Activated T-cell treated with anti-CD3 and anti-CD28 coated beads for 1 hour (primary cell): Measurements from ENCODE around the gene SMAD7.

Source experiments
- DNase-seq: peaks from one replicate; pipeline ENCODE4 v3.0.0-alpha.2; 2020; ENCODE audit warnings: low read depth

SMAD7 gene

DNA sequence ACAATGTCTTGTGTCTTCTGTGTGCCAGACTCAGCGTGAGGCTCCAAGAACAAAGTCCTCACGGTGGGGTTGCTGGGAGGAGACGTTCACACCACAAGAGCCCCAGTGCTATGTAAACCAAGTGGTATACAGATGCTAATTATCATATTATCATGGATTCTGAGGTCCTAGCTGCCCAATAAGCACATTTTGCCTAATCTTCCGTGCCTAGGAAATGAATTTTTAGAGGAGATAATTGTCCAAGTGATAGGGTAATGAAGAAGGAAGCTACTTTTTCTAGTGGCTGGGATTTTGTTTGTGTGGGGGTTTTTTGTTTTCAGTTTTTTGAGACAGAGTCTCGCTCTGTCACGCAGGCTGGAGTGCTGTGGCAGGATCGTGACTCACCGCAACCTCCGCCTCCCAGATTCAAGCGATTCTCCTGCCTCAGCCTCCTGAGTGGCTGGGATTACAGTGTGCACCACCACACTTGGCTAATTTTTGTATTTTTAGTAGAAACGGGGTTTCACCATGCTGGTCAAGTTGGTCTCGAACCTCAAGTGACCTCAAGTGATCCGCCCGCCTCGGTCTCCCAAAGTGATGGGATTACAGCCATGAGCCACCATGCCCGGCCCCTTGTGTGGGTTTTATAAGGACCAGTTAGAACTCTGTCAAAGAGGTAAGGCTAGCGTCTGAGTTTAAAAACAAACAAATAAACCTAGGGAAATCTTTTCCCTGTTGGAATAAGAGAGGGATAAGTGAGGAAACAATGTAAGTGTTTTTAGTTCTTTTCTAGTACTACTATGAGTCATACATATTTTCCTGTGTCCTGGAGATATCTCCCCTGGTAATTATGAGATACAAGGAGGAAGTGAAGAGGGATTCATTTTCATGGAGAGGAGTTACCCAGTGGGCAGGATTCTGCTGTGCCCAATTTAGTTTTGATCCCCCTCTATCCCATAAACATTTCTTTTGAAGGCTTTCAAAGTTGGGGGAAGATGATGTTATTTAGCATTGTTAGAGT lies 9.5 kb upstream of the SMAD7 start:
- no peak for DNase-seq

DNA sequence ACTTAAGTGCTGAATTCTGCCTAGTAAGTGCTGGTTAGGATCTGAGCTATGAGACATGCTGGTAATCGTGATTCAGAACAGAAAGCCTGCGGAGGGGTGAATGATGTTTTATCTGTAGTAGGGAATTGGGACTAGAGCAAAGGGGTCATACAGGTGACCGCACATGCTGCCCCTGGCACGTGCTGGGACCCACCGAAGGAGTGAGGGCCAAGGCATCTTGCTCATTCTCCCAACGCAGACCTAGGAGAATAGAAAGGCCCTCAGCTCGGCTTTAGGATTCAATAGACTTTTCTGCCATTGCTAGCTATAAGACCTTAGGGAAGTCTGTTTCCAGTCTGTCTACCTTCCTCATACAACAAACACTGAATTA lies 8.8 kb upstream of the SMAD7 start:
- DNase-seq: no peak

DNA sequence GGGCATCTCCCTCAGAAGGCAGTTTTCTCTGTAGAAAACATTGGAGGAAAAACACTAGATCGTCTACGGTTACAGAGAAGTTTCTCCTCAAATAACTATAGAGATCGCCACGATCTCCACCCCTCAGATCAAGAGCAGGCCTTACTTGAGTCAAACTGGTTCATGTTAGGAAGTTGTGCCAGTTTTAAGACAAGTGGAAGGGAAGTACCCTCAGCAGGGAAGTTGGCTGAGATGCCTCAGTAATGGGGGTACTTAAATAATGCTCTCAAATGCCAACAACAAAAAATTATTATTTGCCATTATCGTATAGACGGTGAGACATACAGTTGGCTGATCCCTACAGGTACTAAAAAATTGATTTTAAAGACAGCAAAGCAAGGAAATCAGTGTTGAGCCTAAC lies 8.2 kb upstream of the SMAD7 start:
- DNase-seq: no peak

DNA sequence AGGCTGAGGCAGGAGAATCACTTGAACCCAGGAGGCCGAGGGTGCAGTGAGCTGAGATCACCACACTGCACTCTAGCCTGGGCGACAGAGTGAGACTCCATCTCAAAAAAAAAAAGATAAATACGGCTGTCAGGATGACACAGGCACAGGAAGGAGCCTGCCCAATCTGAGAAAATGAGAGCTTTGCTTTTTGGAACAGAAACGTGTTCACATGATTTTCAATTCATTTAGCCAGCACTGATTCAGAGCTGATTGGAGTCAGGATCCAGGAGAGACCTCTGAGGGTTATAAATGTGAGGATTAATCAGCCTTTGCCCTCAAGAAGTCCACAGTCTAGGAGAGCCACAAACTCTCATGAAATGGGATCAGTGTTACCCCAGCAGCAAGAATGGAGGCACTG lies 6.9 kb upstream of the SMAD7 start:
- no peak for DNase-seq

DNA sequence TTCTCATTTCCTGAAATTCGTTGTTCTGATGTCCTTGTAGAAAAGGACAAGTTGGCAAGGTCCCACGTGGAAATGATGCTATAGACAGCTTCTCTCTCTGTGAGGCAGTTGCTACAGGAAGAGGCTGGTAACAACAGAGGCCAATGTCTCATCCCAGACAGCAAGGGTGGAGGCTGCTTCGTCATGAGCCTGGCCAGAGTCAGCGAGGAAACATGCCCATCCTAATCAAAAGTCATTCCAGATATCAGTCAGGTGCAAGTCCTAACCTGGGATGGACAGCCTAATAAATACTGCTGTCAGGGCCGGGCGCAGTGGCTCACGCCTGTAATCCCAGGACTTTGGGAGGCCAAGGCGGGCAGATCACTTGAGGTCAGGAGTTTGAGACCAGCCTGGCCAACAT lies 6.4 kb upstream of the SMAD7 start:
- DNase-seq: no peak

DNA sequence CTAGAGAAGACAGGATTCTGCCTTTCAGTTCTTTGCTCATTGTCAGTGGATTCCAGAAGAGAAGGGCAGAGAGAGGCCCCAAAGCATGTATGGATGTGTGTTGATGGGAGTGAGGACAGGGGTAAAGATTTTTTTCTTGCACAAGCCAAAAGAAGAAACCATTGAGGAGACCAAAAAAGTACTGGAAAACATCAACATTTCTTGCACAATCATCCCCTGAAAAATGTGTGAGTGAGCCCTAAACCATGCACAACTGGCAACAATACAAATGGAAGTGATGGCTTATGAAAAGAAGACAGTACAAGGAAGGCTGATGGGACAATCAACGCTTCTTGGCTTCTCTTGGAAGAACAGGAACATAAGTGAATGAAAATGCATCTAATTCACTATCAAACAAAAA lies 5.6 kb upstream of the SMAD7 start:
- DNase-seq: no peak

DNA sequence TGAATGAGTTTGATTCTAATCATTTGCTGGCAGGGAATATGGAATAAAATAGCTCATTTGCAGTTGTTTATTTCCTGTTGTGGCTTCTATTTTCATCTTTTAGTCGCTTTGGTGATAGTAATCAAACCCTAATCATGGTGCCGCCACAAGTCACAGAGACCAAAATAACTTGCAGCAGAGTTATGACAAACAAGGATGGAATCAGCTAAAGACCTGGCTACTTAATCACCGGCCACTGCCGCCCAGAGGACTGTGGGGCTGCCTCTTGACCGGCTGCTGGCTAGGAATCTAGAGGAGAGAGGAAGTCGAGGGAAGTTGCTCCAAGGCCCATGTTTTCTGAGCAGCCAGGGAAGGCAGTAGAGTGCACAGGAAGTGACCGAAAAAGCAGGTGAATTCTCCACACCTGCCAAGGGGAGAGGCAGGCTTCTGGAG lies 5.1 kb upstream of the SMAD7 start:
- no peak for DNase-seq

DNA sequence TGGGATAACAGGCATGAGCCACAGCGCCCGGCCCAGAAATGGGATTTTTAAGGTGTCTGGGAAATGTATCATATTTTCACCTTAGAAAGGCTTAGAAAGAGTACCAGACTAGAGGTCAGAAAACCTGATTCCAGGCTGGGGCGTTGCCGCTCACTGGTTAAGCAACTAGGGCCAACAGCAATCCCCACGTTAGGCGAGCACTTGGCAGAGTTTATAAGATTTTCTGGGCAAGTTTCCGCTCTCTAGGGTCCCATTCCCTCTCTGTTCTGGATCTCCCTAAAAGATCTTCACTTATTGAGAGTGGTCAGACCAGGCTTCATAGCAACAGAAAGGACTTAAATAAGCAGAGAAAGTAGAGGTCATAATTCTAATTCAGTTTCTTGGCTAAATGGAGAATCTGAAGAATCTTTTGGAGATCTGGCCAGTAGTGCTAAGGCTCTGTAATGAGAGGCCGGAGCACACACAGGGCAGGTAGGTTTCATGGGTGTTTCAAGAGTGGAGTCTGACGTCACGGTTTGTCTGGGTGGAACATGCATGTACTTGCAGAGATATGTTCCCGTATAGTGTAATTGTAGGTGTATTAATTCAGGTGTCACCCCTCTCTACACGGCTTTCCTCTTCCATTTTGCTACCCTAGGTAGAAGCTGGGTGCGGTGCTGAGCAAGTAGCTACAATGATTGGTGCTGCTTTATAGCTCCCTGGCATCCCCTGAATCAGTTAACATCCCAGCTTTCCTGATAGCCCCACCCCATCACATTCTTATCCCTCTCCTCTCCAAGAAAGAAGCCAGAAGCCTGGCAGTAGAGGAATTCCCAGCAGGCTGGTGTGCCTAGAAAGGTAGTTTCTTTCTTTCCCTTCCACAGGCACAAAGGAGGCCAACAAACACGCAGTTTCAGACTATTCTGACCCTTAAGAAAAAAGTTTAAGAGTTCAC lies 4.4 kb upstream of the SMAD7 start:
- DNase-seq: no peak

DNA sequence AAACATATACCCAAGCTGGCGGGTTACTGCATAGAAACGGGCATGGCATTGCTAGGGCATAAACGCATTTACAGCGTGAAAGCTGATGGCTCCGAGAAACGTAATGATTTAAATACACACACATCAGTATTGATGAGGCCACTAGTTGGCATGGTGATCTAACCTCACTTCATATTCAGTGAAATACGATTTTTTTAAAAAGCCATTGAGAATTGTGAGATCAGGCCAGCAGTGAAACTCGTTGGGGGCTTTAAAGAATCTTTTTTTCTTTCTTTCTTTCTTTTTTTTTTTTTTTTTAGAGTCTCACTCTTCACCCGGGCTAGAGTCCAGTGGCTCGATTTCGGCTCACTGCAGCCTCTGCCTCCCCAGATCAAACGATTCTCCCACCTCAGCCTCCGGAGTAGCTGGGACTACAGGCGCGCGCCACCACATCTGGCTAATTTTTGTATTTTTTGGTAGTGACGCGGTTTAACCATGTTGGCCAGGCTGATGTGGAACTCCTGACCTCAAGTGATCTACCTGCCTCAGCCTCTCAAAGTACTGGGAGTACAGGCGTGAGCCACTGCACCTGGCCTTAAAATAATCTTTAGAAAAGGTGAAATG lies 2.4 kb upstream of the SMAD7 start:
- no peak for DNase-seq

DNA sequence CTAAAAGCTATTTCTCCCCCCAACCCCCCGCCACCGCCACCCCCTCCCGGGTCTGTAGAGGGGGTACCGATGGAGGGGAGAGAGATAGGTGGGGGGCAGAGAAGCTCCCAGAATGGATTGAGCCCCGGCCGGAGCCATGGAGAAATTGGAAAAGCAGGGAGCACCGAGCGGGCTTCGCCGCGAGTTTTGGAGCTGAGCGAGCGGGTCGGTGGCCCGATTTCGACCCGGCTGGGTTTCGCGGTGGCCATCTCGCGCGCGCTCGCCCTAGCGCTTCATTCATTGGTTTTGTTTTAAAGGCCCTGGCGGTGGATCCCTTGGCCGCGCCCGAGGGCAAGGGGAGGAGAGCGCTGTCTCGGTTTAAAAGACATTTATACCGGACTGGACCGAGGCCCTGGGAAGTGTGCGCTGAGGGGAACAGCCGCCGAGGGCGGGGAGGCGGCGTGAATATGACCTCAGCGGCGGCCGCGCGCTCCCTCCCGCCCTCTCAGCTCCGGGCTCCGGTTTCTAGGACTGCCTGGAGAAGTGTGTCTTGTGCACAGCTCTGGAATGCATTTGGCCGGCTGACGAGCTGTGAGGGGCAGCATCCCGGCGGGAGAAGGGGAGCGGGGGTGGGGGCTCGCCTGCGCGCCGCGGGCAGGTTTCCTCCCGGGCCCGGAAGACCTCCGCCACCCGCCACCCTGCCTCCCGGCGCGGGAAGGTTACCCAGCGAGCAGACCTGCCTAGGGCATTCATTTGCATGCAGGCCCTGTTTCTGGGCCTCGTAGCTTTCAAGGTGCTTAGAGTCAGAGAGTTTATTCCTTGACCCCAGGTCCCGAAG lies 1.7 kb upstream of the SMAD7 start:
- DNase-seq: peak; percentile 37

DNA sequence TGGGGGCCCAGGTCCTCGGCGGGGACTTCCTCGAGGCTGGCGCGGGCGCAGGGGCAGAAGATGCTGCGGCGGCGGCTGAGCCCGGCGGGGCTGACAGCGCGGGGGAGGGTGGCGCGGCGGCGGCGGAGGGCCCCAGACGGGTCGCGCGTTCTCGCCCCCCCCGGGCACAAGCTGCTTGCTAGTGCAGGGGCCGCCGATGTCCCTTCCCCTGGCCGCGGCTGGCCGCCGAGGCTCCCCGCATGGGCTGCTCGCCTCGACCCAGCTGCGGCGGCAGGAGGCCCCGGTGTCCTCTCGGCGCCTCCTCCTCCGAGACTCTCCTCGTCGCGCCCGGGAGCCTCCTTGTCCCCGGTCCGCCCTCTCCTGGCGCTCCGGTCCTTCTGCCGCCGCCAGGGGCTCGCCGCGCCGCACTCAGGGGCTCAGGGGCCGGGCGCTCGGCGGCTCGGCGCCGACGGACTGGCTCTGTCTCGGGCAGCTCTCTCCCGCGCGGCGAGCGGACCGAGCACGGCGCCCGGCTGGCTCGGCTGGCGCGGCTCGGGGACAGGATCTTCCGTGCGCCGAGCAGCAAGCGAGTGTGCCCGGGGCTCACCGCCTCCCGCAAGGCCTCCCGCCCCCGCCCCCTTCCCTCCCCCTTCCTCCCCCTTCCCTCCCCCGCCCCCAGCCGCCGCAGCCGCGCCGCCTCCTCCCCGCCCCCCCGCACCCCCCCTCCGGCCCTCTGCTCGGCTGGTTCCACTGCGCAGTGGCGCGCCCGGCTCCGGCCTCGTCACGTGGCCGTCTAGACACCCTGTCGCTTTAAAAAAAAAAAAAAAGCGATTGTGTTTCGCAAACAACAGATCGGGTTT lies 902 bp upstream of the SMAD7 start:
- DNase-seq: peak; percentile 71

DNA sequence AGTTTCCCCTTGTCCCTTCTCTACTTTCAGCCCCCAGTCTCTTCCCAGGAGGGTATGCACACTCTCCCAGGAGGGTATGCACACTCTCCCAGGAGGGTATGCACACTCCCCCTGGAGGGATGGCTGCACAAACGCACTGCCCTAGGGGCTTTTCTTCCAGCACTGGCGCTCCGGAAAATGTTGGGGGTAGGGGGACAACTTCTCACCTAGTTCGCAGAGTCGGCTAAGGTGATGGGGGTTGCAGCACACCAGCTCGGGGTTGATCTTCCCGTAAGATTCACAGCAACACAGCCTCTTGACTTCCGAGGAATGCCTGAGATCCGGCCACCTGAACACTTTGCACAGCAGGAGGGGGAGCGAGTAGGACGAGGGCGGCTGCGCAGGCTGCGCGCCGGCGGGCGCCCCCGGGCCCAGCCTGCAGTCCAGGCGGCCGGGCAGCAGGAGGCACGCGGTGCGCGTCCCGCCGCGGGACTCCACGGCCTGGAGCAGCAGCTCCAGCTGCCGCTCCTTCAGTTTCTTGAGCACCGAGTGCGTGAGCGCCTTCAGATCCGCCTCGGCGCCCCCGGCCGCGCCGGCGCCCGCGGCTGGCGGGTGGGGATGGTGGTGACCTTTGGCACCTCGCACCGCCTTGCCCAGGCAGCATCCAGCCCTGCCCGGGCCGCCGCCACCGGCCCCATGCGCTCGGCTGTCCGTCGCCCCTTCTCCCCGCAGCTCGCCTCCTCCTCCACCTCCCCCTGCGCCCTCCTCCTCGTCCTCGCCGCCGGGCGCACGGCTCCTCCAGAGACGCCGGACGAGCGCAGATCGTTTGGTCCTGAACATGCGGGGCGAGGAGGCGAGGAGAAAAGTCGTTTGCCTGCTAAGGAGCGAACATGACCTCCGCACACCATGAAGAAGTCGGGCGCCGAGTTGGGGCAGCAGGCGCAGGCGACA lies 894 bp downstream of the SMAD7 start:
- DNase-seq: no peak

DNA sequence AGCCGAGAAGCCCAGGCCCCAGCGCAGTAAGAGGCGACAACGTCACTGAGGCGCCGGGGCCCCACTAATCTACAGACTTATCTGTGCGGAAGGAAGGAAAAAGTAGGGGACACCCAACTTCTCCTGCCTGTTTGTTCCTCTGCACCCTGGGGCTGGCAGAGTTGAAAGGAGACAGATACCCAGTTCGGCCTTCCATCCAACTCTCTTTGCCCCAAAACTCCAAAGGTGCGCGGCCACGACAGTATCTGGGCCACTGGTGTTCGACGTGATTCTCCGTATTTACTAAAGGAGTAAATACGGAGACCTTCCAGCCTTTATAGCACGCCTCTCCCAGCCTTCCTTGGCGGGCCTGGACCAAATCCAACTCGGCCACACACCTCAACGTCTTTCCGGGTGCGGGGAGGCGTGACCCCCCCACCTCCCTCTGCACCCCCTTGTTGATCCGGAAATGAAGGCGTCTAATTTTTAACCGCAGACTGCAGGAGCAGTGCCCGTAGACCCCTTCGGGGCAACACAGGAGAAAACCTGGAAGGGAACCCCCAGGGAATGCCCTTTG lies 1.6 kb downstream of the SMAD7 start:
- DNase-seq: peak; percentile 39

DNA sequence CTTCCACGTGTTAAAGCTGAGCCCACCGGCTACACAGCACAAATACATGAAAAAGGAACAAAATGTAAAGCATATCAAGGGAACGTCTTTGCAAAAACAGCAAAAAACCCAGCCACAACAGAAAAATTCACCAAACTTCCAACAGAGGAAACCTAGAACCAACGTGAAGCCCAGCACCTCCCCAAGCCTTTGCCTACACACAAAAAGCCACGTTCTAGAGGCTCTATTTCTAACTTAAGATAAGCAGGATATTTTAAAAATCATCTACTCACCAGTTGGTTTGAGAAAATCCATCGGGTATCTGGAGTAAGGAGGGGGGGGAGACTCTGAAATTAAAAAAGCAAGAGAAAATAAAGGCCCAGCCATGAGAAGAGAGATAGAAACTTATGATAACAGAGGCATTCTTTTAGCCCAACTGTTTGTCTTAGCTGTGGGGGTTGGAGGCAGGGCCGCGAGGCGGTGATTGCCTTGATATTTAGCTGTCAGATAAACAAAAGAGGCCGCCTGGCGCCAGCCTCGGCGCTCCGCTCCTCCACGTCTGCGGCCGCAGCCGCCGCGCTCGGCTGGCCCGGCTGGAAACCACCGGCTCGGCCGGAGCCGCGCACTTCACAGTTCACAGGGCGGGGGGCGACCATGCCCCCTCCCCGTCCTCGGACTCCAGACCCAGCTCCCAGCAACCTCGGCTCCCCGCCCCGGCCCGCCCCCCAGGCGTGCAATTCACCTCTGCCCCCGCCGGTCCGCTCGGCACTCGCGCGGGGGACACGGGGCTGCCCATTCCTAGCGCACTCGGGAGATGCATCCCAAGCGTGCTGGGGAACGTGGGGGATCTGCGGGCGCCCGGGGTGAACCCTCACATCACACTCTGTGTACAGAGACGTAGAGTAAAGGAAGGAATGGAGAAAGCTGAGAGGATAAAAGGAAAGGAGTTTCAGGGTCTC lies 2.4 kb downstream of the SMAD7 start:
- DNase-seq: peak; percentile 44

DNA sequence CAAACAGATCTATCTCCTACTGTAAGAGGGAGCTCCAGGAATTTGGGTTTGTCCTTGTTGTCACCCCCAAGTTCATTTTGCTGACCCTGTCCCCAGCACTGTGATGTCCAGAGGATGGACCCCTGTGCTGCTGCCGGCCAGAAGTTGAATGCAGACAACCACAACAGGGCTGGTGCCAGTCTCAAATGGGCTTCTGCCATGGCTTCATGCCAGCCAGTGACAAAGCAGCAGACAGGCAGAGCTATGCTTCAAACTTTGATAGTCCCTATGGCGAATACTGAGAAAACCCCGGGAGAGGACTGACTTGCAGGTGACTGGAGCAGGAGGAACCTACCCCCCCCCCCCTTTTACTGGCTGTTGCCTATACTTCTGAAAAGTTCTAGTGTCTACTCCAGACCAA lies 3.2 kb downstream of the SMAD7 start:
- DNase-seq: no peak

DNA sequence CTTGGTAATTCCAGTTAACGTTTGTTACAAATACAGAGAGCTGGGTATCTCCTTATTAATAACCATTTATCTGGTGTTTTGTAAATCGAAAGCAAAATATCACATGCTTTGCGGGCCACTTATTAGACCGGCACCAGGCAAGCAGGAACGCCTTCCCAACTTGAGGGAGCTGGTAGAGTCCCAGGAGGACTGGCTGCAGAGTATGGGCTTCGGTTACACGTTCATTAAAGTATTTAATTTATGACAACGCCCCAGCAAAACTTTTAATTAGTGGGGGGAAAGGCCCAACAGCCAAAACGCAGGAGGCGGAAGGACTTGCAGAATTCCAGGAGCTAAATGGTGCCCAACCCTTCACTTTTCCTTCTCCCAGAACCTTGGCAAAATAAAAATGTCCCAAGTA lies 3.7 kb downstream of the SMAD7 start:
- no peak for DNase-seq

DNA sequence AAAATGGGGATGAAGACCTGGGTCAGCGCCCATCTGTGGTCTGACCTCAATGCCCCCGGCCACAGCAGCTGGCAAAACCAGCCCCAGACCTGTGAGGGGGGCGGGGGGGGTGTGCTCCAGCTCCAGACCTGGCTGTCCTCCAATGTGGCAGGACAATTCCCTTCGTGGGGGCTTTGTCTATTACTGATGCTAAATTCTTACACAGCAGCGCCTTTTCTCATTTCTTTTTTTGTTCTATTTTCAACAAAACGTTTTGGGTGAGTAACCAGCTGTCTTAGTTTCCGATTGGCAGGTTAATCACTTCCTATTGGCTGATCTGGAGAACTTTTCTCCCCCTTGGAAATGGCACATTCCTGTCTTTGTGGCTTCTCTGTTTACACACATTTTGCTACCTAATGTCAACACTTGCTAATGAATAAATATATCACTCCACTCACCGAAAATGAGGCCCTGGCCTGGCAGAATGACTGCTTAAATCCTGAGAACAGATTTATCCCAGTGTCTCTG lies 4.4 kb downstream of the SMAD7 start:
- DNase-seq: no peak

DNA sequence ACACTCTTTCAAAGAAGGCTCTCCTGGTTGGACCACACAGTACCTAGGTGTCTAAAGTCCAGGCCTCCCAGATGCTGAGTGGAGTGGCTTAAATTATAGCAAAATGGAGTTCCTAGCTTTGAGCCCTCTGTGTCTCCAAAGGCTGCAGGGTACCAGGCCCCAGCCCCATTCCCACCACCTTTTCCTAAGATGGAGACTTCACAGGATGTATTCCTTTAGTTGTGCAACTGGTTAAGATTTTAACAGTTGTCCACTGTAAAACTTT lies 4.9 kb downstream of the SMAD7 start:
- no peak for DNase-seq
